ENCODE measurements around the gene OVAAL. TPM values are rescaled to one million over a fixed set of nuclear protein-coding genes. Genes with fewer than 3 reads are reported as not detected.

OVAAL gene
- total and polyA plus RNA-seq, 2 of the 8 experiments (the other 6 are each of a cell fraction or from before 2014, with no cell fraction given): not detected

GRCh38 chr1:180611016-180611930, 52.5 kb downstream of the OVAAL start:
- Histone ChIP-seq H3K4me1 (replicated peaks in 1 of 4; ENCODE audit: control insufficient read depth in 3 of 4, insufficient read depth in 4 of 4, low read length in 3 of 4) (peaks cover 0 to 10% (median 2%) of the 10 kb centered on the region in 4 experiments; a peak in 4 of 7 replicates), H3K79me1 (ENCODE audit: low read depth, low read length) (no peaks in the 10 kb centered on the region), H2AK5ac (ENCODE audit: low read depth, low read length) (no peak overlapping the region), H3K27ac (ENCODE audit: low read depth, low read length) (no peak overlapping the region), H2BK5ac (ENCODE audit: low read depth, low read length) (no peak overlapping the region), H3K79me2 (ENCODE audit: control insufficient read depth in 1 of 2, insufficient read depth in 2 of 2, low read length in 2 of 2) (no peaks in the 10 kb centered on the region), H3K9ac (replicated peaks in 1 of 4; ENCODE audit: extremely low read depth in 1 of 4, low read depth in 3 of 4, low read length in 3 of 4) (no peak overlapping the region), H4K5ac (ENCODE audit: insufficient read length, low read depth, low read length) (no peak overlapping the region), H4K20me1 (replicated peaks in 1 of 2; ENCODE audit: control insufficient read depth in 1 of 2, insufficient read depth in 2 of 2, low read length in 2 of 2) (no peaks in the 10 kb centered on the region), H4K91ac (replicated peaks; ENCODE audit: insufficient read length, low read length) (no peak overlapping the region), H3K56ac (replicated peaks; ENCODE audit: insufficient read length, low read depth, low read length) (no peak overlapping the region), H2BK12ac (ENCODE audit: low read depth, low read length) (no peak overlapping the region), H3K23me2 (ENCODE audit: low read depth, low read length) (no peaks in the 10 kb centered on the region), H2BK15ac (ENCODE audit: low read length) (no peak overlapping the region), H4K8ac (ENCODE audit: extremely low read depth, insufficient read depth, low read length) (no peak overlapping the region), H3K36me3 (ENCODE audit: control insufficient read depth in 2 of 4, insufficient read depth in 4 of 4, low read length in 3 of 4) (no peaks in the 10 kb centered on the region), H2BK20ac (ENCODE audit: low read length) (no peak overlapping the region), H3K4me2 (ENCODE audit: insufficient read depth in 1 of 2, low read depth in 2 of 2, low read length in 2 of 2) (no peak overlapping the region), H3K18ac (ENCODE audit: extremely low read depth, low read length) (no peak overlapping the region), H3K23ac (ENCODE audit: insufficient read length) (no peak overlapping the region), H3K14ac (ENCODE audit: insufficient read length) (no peak overlapping the region), H3K27me3 (replicated peaks in 1 of 4; ENCODE audit: control insufficient read depth in 3 of 4, extremely low read depth in 1 of 4, insufficient read depth in 3 of 4, low read length in 3 of 4) (no peaks in the 10 kb centered on the region), H3K4me3 (ENCODE audit: extremely low read depth in 1 of 4, insufficient read depth in 2 of 4, low read depth in 3 of 4, low read length in 4 of 4) (no peak overlapping the region), H2BK120ac (replicated peaks; ENCODE audit: low read depth, low read length) (no peak overlapping the region), H3K9me3 (ENCODE audit: insufficient read depth in 2 of 2, low read depth in 1 of 2, low read length in 1 of 2) (no peaks in the 10 kb centered on the region), H3K4ac (replicated peaks; ENCODE audit: insufficient read length, low read depth, low read length) (no peak overlapping the region), H2AFZ (ENCODE audit: low read length) (no peak overlapping the region)
- WGBS, 2 experiments (ENCODE audit: extremely low coverage in 1 of 2, insufficient coverage in 1 of 2, insufficient read length in 1 of 2, insufficient replicate concordance in 2 of 2, low coverage in 1 of 2, low lambda C conversion rate in 2 of 2, missing lambda C conversion rate in 1 of 2): 84% methylated on average over 9 of the region's 9 CpGs; no CpG with 5 or more reads in 1 of the 2 experiments
- no peak for DNase-seq (ENCODE audit: low read depth in 1 of 2, low spot score in 2 of 2)
- no peak for FAIRE-seq
- ChIA-PET POLR2A (ENCODE audit: partially characterized antibody) (interaction anchor here (1.6 kb wide), 1 partner anchor 167 kb away, joined by 4 read pairs; no protein-coding TSS in a partner anchor), CTCF (ENCODE audit: partially characterized antibody) (interaction anchor here (0.6 to 1.6 kb wide), 4 partner anchors 20 to 252 kb away, joined by 3 to 4 read pairs (median 4); no protein-coding TSS in a partner anchor)
- TF ChIP-seq, protein P1, sequence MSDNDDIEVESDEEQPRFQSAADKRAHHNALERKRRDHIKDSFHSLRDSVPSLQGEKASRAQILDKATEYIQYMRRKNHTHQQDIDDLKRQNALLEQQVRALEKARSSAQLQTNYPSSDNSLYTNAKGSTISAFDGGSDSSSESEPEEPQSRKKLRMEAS (IDR thresholded peaks at IDR 0.05): no peak
- no peak for TF ChIP-seq SUZ12 (IDR thresholded peaks at IDR 0.05; ENCODE audit: low read length)
- no peak for TF ChIP-seq TBP (IDR thresholded peaks at IDR 0.05; ENCODE audit: low read depth, low read length)
- TF ChIP-seq RXRA (IDR thresholded peaks at IDR 0.05; ENCODE audit: insufficient read depth, low read depth, low read length): no peak
- no peak for TF ChIP-seq TAF1 (IDR thresholded peaks at IDR 0.05; ENCODE audit: low read depth, low read length)
- TF ChIP-seq KDM1A (IDR thresholded peaks at IDR 0.05; ENCODE audit: borderline replicate concordance, low read length): no peak
- no peak for TF ChIP-seq POLR2A (IDR thresholded peaks at IDR 0.05; ENCODE audit: control extremely low read depth in 1 of 2, low read depth in 2 of 2, low read length in 2 of 2)
- TF ChIP-seq EZH2 (IDR thresholded peaks at IDR 0.05; ENCODE audit: low read depth, low read length, severe bottlenecking): no peak
- TF ChIP-seq SP1 (IDR thresholded peaks at IDR 0.05; ENCODE audit: low read depth, low read length): no peak
- no peak for TF ChIP-seq RNF2 (IDR thresholded peaks at IDR 0.05; ENCODE audit: borderline replicate concordance, low read depth, low read length, missing control alignments, poor library complexity, severe bottlenecking)
- TF ChIP-seq CREB1 (IDR thresholded peaks at IDR 0.05): no peak
- TF ChIP-seq CTBP2 (IDR thresholded peaks at IDR 0.05; ENCODE audit: borderline replicate concordance, insufficient read depth, insufficient read length, low read length): no peak
